WTC11 (cell line): ENCODE data around the gene RAET1G.

Experiments used
- CTCF ChIP-seq: fragments of 200-600 bp; IDR thresholded peaks from 2 replicates; pipeline ENCODE4 v1.8.0; 2022; ENCODE audit warnings: antibody characterized with exemption
- TF ChIP-seq, protein P1 (sequence below): sonication (generic); formaldehyde crosslinking; IDR thresholded peaks from 2 replicates; pipeline ENCODE4 v1.8.0; 2022; ENCODE audit warnings: mild to moderate bottlenecking, missing genetic modification reagents

DNA sequence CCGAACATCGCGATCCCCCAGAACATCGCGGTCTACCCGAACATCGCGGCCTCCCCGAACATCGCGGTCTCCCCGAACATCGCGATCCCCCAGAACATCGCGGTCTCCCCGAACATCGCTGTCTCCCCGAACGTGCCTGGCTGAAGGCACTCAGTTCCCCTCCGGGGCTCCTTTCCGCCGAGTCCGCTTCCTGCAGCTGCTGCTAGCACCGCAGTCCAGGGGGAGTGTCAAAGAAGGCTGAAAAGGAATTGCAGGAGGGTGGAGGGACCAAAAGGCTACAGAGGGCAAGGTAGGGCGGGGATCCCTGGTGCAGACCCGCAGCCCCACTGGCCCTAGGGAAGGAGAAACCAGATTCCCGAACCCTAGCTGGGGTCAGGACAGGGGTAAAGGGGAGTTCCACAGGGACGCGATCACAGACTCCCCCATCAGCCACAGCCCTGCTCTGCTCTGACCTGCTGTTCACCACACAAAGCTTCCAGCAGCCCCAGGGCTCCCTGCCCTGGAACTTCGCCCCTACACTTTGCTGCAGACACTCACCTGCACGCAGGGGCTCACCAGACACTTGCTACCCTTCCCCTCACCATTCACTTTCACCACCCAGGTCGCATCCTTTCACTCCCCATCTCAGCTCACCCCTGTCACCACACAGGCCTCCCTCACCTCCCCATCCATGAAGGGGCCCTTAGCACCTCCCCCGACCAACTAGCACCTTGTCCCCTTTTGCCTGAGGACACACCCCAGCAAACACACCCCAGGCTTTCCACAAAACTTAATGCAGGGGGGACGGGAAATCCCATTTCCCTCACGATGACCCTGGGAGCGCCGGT lies 42.5 kb upstream of the RAET1G start:
- TF ChIP-seq, protein P1, sequence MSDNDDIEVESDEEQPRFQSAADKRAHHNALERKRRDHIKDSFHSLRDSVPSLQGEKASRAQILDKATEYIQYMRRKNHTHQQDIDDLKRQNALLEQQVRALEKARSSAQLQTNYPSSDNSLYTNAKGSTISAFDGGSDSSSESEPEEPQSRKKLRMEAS = no peak
- TF ChIP-seq CTCF = no peak
